Jurkat, Clone E6-1 (cell line): Measurements from ENCODE around the gene PPARG.

Experiments
- DNase-seq: peaks from one replicate; pipeline ENCODE4 v3.0.0-alpha.2; 2011; ENCODE audit warnings: low read depth, low spot score
- H3K4me3 ChIP-seq: 2 replicates; pipeline ENCODE4 v1.5.1; 2011; ENCODE audit warnings: mild to moderate bottlenecking, low read length, control low read depth, moderate library complexity

Gene PPARG

GRCh38 chr3:12394569-12395271 is 105.8 kb downstream of the PPARG start:
- no peak overlapping the region for H3K4me3 ChIP-seq
- no peak for DNase-seq

GRCh38 chr3:12395349-12396012 is 106.6 kb downstream of the PPARG start:
- no peak overlapping the region for H3K4me3 ChIP-seq
- no peak for DNase-seq

GRCh38 chr3:12396471-12396870 is 107.6 kb downstream of the PPARG start:
- no peak overlapping the region for H3K4me3 ChIP-seq
- DNase-seq, result no peak

DNA sequence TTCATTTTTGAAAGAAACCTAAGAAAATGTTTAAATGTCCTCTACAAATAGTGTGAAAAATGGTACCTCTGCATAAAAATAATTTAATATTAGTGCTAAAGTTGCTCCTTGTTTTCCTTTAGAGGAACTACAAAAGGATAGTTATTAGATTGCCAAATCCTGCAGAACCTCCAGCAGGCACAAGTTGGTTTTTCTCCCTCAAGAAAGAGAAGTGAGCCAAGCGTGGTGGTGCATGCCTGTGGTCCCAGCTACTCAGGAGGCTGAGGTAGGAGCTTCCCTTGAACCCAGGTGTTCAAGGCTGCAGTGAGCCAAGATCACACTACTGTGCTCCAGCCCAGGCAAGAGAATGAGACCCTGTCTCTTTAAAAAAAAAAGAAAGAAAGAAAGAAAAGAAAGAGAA is 110.4 kb downstream of the PPARG start:
- H3K4me3 ChIP-seq, result no peak overlapping the region
- no peak for DNase-seq

DNA sequence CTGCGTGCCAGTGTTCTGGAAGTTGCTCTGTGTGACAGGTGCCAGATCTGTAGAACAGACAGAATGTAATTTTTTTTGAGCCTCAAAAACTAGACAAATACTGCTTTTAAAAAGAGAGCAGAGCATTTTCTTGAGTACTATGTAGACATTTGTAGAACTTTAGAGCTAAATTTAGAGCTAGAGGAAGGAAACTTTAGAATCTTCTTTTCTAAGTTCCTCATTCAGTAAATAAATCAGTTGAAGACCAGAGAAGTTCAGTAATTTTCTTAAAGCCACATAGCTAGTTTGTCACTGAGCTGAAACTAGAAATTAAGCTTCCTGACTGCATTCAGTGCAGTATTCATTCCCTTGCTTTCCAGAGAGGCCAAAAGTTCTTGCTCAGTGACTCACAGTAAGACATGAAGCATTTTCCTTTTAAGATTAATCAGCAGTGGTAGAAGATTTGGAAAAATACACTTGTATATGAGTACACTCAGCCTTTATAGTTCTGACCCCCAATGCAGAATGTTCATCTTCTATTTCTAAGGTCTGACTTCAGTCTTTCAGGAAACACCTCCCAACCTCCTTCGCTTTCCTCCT is 111.8 kb downstream of the PPARG start:
- DNase-seq, result no peak
- H3K4me3 ChIP-seq, result no peak overlapping the region

DNA sequence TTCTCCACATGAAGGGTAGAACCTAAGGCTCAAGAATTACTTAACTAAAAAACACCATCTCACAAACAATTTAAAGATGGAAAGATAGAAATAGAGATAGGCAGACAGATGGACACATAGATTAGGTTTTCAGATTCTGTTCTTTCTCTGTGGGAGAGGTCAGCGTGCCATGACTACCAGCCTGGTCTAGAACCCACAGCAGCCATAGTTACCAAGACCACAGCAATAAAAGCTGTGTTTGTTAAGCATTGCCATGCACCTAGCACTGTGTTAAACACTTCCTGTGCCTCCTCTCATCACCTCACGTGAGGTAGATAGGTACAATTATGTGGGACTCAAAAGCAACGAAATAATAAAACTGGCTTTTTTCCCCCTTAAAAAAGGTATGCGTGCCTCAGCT is 112.3 kb downstream of the PPARG start:
- no peak overlapping the region for H3K4me3 ChIP-seq
- DNase-seq, result no peak

DNA sequence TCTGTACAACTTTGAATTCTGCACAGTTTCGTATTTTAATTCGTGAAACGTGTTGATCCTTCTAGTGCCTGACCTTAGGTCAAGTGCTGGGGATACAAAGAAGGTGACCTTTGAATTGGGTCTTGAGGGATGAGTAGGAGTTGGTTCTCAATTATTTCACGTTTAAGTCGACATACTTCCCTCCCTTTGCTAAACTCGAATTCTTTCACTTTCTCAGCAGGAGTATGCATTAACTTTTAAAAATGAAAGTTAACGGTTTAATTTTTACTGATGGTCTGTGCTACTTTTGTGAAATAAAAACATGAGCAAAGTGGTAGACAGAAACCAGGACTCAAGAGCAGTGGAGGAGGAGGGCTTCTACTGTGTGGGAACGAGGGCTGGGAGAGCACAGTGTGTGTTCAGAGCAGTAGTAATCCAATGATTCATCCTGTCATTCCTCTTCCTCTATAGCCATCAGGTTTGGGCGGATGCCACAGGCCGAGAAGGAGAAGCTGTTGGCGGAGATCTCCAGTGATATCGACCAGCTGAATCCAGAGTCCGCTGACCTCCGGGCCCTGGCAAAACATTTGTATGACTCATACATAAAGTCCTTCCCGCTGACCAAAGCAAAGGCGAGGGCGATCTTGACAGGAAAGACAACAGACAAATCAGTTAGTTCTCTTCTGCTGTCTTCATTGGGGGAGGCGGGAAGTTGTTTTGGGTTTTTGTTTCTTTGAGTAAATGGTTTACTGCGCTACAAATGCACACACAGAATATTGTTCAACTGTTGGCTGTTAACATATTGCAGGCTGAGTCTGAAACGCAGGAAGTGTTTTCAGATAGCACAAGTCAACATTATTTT is 116.8 kb downstream of the PPARG start:
- no peak for DNase-seq
- no peak overlapping the region for H3K4me3 ChIP-seq

DNA sequence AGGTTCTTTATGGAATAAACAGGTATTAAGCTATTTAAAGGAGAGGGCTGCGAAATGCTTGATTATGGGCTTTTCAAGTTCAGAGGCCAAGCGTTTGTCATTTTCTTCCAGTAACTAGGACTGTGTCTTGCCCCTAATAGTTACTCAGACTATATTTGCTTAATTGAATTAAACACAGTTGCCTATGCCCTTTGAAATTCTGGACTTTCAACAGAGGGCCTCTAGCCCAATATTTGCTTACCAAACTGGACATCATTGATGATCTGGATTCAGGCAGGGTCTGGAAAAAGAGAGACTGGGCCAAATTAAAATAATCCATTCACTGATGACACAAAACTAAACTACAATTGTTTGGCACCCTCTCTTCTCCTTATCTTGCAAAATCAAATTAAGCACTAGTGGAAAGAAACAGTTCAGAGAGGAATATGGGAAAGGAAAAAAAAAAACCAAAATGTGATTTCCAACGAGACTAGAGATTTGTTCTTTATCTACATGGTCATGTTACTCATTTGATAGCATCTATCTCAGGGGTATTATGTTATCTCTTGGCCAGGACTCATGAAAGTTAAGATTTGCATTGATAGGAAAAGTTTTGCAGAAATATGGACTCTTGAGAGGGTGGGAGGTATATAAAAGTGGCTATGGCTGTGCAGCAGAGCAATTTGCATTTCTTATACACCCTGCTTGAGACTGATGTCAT is 120.3 kb downstream of the PPARG start:
- H3K4me3 ChIP-seq, result no peak overlapping the region
- DNase-seq, result no peak

DNA sequence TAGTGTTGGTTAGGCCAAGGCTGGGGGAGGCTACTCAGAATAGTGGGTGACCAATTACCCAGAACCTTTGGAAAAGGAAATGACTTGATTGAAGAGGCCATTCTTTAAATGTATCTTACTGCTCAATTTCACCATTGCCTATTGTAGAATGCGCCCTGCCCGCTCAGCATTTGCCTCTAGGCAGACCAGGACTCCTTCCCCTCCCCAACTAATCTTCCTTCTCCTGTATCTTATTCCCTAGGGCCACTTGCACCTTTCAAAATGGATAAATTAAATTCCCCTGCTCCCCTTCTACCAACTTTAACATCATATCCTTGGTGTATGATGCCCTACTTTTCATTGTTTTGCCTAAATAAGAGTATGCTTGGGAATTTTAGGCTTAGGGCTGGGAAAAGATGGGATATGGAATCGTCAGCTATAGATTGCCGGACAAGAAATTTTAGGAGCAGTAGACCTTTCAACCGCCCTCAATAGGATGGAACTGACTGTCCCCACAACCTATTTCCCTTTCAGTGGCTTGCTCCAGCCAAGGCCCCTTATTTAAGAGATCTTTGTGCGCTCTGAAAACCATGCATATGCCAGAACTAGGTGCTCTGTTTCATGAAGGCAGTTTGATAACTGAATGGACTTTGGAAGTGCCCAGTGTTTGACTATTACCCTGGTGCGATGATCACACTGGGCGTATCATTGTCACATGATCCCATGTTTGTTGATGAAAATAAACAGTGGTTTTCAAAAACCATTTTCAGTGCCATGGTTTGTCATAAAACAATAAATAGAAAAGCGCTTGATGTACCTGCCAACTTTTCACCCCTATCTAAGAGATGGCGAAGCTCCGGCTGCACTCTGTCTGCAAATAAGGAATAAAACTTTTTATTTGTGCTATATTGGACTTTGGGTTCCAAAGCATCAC is 121.1 kb downstream of the PPARG start:
- no peak overlapping the region for H3K4me3 ChIP-seq
- DNase-seq, result no peak

GRCh38 chr3:12413721-12414255 is 124.9 kb downstream of the PPARG start:
- no peak for DNase-seq
- no peak overlapping the region for H3K4me3 ChIP-seq

- no peak overlapping the region for H3K4me3 ChIP-seq
- no peak for DNase-seq
These were observed 126.3 kb downstream of the PPARG start for GRCh38 chr3:12415014-12415680.

DNA sequence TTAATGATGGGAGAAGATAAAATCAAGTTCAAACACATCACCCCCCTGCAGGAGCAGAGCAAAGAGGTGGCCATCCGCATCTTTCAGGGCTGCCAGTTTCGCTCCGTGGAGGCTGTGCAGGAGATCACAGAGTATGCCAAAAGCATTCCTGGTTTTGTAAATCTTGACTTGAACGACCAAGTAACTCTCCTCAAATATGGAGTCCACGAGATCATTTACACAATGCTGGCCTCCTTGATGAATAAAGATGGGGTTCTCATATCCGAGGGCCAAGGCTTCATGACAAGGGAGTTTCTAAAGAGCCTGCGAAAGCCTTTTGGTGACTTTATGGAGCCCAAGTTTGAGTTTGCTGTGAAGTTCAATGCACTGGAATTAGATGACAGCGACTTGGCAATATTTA is 127.9 kb downstream of the PPARG start:
- DNase-seq, result no peak
- H3K4me3 ChIP-seq, result no peak overlapping the region

- no peak for DNase-seq
- H3K4me3 ChIP-seq, result no peak overlapping the region
These were observed 131.5 kb downstream of the PPARG start for GRCh38 chr3:12420393-12420792.

DNA sequence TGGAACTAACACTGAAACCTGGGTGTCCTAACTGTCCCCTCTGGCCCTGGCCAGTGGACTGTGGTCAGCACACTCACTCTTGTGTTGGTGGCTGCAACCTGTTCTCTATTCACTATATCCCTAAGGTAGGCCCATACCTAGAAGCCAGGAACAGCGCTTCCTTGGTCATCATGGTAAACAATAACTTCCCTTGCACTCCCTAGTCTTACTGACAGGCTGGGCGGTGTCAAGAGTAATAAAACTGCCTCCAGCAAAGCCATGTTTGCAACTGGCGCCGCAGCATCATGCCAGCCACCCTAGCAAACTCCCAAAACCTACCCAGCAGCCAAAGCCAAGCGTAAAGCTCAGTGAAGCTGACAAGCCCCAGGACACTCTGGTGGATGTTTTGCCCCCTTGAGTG is 132.3 kb downstream of the PPARG start:
- H3K4me3 ChIP-seq, result no peak overlapping the region
- DNase-seq, result no peak

- DNase-seq, result no peak
- no peak overlapping the region for H3K4me3 ChIP-seq
These were observed 134.3 kb downstream of the PPARG start for GRCh38 chr3:12423131-12423530.

DNA sequence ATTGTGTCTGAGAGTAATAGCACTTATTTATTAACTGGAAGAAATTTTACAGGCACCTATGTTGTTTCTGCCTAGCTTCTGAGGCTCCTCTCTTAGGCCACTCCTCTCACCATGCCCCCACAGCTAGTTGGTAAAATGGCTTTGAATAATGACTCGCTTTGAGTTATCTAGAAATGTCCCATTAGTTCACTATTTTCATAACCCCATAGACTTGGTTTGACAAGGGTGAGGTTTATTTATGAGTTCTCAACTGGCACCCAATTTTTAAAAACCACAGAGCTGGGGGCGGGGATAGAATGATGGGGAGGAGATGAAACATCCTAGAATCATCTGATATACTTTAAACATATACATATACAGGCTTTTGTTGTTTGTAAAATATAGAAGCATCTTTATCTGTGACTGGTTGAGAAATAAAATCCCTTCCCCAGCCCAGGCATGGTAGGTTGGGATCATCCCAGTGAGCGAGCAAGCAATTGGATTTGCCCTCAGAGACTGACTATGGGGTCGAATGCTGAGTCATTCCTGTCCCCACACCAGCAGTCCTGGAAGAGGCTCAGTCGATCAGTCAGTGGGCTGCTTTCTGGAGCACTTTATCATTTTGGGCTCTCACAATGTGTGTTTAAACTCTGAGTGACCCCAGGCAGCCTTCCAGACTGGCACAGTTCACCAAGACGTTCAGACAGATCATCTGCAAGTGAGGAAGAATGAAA is 135.2 kb downstream of the PPARG start:
- no peak for DNase-seq
- H3K4me3 ChIP-seq, result no peak overlapping the region
